MCF 10A (cell line): ENCODE results near the gene DNAJC12. TPM values are rescaled to one million over a fixed set of nuclear protein-coding genes. Genes with fewer than 3 reads are reported as not detected.
A peak's percentile ranks its signal among the peaks of the same experiment; 100 is the strongest.

ENCODE experiments used
- BruUV-seq: library from RNA; stranded (reverse); fragments of 400-500 nt; replicated peaks from 2 replicates; lab custom pipeline; 2021; lab: Mats Ljungman, UMichigan
- CTCF ChIA-PET: fragments of 300-600 bp; sonication (Branson Sonifier 250); formaldehyde crosslinking; extraction: SDS; loops from one replicate; lab custom pipeline; 2021; ENCODE audit warnings: antibody characterized with exemption, inconsistent platforms; lab: Yijun Ruan, JAX
- POLR2A ChIA-PET: fragments of 300-600, 350-650 bp; sonication (Branson Sonifier 250); formaldehyde crosslinking; extraction: SDS; loops from one replicate; lab custom pipeline; 2020; ENCODE audit warnings: antibody characterized with exemption, inconsistent platforms; lab: Yijun Ruan, JAX
- DNase-seq: peaks from one replicate; pipeline ENCODE4 v3.0.0-alpha.2; 2018; ENCODE audit not compliant: unreplicated experiment
- H3K27ac Mint-ChIP-seq: one replicate; pipeline ENCODE4 v1.8.0; 2022; ENCODE audit warnings: mild to moderate bottlenecking, low read depth, mixed read lengths; ENCODE audit not compliant: unreplicated experiment
- H3K27me3 Mint-ChIP-seq: one replicate; pipeline ENCODE4 v1.8.0; 2022; ENCODE audit warnings: mixed read lengths; ENCODE audit not compliant: insufficient read depth, unreplicated experiment
- H3K36me3 Mint-ChIP-seq: one replicate; pipeline ENCODE4 v1.8.0; 2022; ENCODE audit warnings: mild to moderate bottlenecking, moderate library complexity, mixed read lengths; ENCODE audit not compliant: insufficient read depth, unreplicated experiment
- H3K4me1 Mint-ChIP-seq: one replicate; pipeline ENCODE4 v1.8.0; 2022; ENCODE audit warnings: mixed read lengths; ENCODE audit not compliant: insufficient read depth, unreplicated experiment
- H3K4me3 Mint-ChIP-seq: one replicate; pipeline ENCODE4 v1.8.0; 2022; ENCODE audit warnings: mild to moderate bottlenecking, moderate library complexity, mixed read lengths; ENCODE audit not compliant: unreplicated experiment
- H3K9me3 Mint-ChIP-seq: one replicate; pipeline ENCODE4 v1.8.0; 2022; ENCODE audit warnings: mixed read lengths; ENCODE audit not compliant: unreplicated experiment
- CTCF ChIP-seq: fragments of 200-600 bp; IDR thresholded peaks from one replicate; pipeline ENCODE4 v1.8.0; 2022; ENCODE audit warnings: antibody characterized with exemption, mild to moderate bottlenecking; ENCODE audit not compliant: unreplicated experiment
- intact Hi-C: fragments of 100-400 bp; cut with micrococcal nuclease; formaldehyde crosslinking; loops from 2 replicates; pipeline ENCODE4 v1.14.1; 2022
- total RNA-seq: library from RNA; stranded (reverse); gene quantifications from 2 replicates; pipeline ENCODE4 v1.2.3, GENCODE V29; 2022

DNAJC12 gene
- total RNA-seq, 1 experiment from 2014 or later: 9.5 TPM

GRCh38 chr10:67816719-67817118 is 21.3 kb downstream of the DNAJC12 start:
- no peak for TF ChIP-seq CTCF
- Mint-ChIP-seq H3K27ac (no peak overlapping the region), H3K4me3 (no peak overlapping the region), H3K27me3 (no peaks in the 10 kb centered on the region), H3K9me3 (no peaks in the 10 kb centered on the region), H3K36me3 (peaks cover 6% of the 10 kb centered on the region), H3K4me1 (peaks cover 16% of the 10 kb centered on the region)
- no TSS peak for BruUV-seq
- intact Hi-C loops: no loop called here
- ChIA-PET CTCF (interaction anchor here (0.6 kb wide), 1 partner anchor 9 kb away, joined by 3 read pairs; no protein-coding TSS in a partner anchor), POLR2A (no interaction called here)
- DNase-seq: no peak

GRCh38 chr10:67815571-67816059 is 22.4 kb downstream of the DNAJC12 start:
- CTCF ChIA-PET: interaction anchor here (0.6 to 0.7 kb wide), 2 partner anchors 361 to 388 kb away, joined by 3 to 4 read pairs; no protein-coding TSS in a partner anchor
- no peak for TF ChIP-seq CTCF
- Mint-ChIP-seq H3K4me1 (peaks cover 17% of the 10 kb centered on the region), H3K27ac (no peak overlapping the region), H3K27me3 (no peaks in the 10 kb centered on the region), H3K4me3 (no peak overlapping the region), H3K9me3 (no peaks in the 10 kb centered on the region), H3K36me3 (peaks cover 6% of the 10 kb centered on the region)
- BruUV-seq: no TSS peak
- DNase-seq: peak; percentile 27
- POLR2A ChIA-PET: interaction anchor here (0.7 kb wide), 1 partner anchor 809 kb away, joined by 3 read pairs; no protein-coding TSS in a partner anchor
- intact Hi-C loops: no loop called here

- Mint-ChIP-seq H3K9me3 (no peaks in the 10 kb centered on the region), H3K4me3 (no peak overlapping the region), H3K4me1 (peaks cover 6% of the 10 kb centered on the region), H3K27ac (no peak overlapping the region), H3K27me3 (no peaks in the 10 kb centered on the region), H3K36me3 (peaks cover 9% of the 10 kb centered on the region)
- no peak for DNase-seq
- no peak for TF ChIP-seq CTCF
- POLR2A ChIA-PET: no interaction called here
- intact Hi-C loops: no loop called here
- no TSS peak for BruUV-seq
- CTCF ChIA-PET: interaction anchor here (0.5 to 0.7 kb wide), 2 partner anchors 53 to 482 kb away, joined by 3 read pairs; no protein-coding TSS in a partner anchor
Measured at GRCh38 chr10:67812007-67812406, 26.0 kb downstream of the DNAJC12 start.

GRCh38 chr10:67809107-67809506 is 28.9 kb downstream of the DNAJC12 start:
- no peak for TF ChIP-seq CTCF
- CTCF ChIA-PET: interaction anchor here (1.5 kb wide), 1 partner anchor 29 kb away, joined by 4 read pairs; no protein-coding TSS in a partner anchor
- Mint-ChIP-seq H3K4me3 (no peak overlapping the region), H3K9me3 (no peaks in the 10 kb centered on the region), H3K36me3 (peaks cover 9% of the 10 kb centered on the region), H3K27ac (no peak overlapping the region), H3K4me1 (peaks cover 6% of the 10 kb centered on the region), H3K27me3 (no peaks in the 10 kb centered on the region)
- POLR2A ChIA-PET: no interaction called here
- no peak for DNase-seq
- no TSS peak for BruUV-seq
- intact Hi-C loops: no loop called here
